ENCODE measurements around the gene RAP2C. TPM values are rescaled to one million over a fixed set of nuclear protein-coding genes. Genes with fewer than 3 reads are reported as not detected.
"Not testable (repeated sequence)": the region's sequence is repeated elsewhere in the genome, so short reads cannot be mapped to it uniquely, and the experiment has no call there.

Gene RAP2C
- total RNA-seq, 1 donor from 2014 or later: 19.1 TPM

DNA sequence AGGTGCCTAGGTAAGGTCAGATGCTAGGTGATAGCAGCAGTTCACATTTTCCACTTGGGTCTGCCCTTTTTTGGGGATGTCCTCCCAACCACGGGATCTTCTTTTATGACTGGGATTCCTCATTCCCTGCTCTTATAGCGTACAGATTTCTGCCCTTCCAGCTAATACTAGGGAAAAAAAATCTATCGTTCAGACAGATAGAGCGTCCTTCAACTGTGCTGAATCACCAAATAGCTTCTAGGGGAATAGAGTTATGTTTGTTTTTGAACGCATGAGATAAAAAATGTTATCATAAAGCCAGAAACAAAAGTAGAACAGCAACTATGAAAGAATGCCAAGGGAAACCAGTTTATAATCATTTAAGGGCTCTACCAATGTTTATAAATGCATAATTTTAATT, 13.0 kb downstream of the RAP2C start:
- intact Hi-C loops (cut with DNase I): no loop called here
- DNase-seq (ENCODE audit: low spot score): no peak

DNA sequence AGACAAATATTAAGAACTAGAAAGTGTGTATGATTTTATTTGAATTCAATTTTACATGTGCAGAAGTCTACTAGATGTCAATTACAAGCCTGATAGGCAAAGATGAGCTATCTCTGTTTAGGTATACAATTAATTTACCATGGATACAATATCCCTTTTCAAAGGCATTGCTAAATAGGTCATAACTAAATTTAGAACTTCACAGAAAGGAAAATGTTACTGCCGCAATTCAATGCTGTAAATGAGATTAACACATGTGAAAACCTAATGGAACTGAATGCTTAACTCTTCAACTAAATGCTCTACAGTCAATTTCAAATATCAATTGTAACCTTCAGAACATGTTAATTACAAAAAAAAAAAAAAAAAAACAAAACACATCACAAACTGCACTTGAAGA, 14.6 kb downstream of the RAP2C start:
- DNase-seq (ENCODE audit: low spot score): no peak
- intact Hi-C loops (cut with DNase I): no loop called here

DNA sequence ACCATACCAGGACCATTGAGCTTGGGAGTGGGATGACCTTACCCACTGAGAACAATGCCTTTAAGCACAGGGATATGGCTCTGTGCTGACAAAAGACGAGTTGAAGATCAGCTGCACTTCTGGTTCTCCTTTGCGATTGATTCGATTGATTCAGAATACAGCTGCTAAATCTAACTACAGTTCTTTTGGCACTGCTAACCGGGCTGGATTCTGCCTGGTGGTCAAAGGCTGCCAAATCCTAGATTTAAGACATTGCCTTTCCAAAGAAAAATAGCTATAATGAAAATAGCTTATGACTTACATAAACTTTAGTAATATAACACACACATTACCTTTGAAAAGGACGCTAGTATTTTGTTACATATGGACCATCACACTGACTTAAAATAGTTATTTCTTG, 18.3 kb downstream of the RAP2C start:
- intact Hi-C loops (cut with DNase I): no loop called here
- DNase-seq (ENCODE audit: low spot score): no peak

- DNase-seq (ENCODE audit: low spot score): no peak
- intact Hi-C loops (cut with DNase I): no loop called here
Observed at GRCh38 chrX:132199941-132200340, 19.3 kb downstream of the RAP2C start.

DNA sequence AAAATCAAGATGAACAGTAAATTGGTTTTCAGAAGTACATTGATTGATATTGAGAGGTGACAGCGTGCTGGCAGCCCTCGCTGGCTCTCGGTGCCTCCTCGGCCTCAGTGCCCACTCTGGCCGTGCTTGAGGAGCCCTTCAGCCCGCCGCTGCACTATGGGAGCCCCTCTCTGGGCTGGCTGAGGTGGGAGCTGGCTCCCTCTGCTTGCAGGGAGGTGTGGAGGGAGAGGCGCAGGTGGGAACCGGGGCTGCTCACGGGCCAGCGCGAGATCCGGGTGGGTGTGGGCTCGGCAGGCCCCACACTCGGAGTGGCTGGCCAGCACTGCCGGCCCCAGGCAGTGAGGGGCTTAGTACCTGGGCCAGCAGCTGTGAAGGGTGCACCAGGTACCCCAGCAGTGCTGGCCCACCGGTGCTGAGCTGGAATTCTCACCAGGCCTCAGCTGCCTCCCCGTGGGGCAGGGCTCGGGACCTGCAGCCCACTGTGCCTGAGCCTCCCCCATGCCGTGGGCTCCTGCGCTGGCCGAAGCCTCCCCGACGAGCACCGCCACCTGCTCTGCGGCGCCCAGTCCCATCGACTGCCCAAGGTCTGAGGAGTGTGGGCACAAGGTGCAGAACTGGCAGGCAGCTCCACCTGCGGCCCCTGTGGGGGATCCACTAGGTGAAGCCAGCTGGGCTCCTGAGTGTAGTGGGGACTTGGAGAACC, 25.2 kb downstream of the RAP2C start:
- intact Hi-C loops (cut with DNase I): no loop called here
- DNase-seq (ENCODE audit: low spot score): no peak

GRCh38 chrX:132191938-132192337, 27.3 kb downstream of the RAP2C start:
- no peak for DNase-seq (ENCODE audit: low spot score)
- intact Hi-C loops (cut with DNase I): no loop called here

- no peak for DNase-seq (ENCODE audit: low spot score)
- intact Hi-C loops (cut with DNase I): no loop called here
Observed at GRCh38 chrX:132188175-132188574, 31.1 kb downstream of the RAP2C start.

- DNase-seq (ENCODE audit: low spot score): no peak
- intact Hi-C loops (cut with DNase I): no loop called here
Observed at GRCh38 chrX:132187451-132187850, 31.8 kb downstream of the RAP2C start.

GRCh38 chrX:132184871-132185270, 34.4 kb downstream of the RAP2C start:
- no peak for DNase-seq (ENCODE audit: low spot score)
- intact Hi-C loops (cut with DNase I): no loop called here

DNA sequence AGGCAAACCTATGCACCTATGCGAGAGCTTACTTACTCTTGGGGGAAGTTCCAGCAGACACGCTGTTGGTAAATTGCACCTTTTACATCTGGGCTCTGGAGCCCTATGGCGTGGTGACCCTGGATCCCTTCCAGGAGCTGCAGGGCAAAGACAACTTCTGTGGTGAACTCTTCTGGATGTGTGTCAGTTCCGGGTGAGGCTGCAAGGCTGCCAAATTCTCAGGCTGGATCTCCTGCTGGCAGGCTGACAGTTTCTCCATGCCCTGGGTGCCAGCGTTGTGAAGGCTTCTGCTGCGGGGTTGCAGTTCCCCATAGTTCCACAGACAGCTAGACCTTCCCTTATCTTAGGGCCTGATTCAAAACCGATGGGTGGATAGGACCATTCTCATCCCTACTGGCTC, 37.9 kb downstream of the RAP2C start:
- intact Hi-C loops (cut with DNase I): no loop called here
- DNase-seq (ENCODE audit: low spot score): no peak

DNA sequence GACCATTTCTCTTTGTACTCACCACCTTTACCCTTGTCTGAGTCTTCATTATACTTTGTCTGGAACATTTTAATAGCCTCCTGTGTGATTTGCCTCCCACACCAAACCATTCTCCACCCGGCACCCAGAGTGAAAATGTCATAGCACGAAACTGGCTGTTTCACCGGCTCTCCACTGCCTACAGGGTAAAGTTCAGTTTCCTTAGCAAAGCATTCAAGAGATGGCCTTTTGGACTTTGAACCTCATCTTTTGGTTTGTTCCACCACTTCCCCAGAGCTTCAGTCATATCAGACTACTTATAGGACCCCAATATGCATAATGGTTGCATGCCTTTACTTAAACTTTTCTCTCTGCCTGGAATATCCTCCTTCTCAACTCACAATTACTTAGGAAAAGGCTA, 38.3 kb downstream of the RAP2C start:
- intact Hi-C loops (cut with DNase I): no loop called here
- DNase-seq (ENCODE audit: low spot score): no peak

DNA sequence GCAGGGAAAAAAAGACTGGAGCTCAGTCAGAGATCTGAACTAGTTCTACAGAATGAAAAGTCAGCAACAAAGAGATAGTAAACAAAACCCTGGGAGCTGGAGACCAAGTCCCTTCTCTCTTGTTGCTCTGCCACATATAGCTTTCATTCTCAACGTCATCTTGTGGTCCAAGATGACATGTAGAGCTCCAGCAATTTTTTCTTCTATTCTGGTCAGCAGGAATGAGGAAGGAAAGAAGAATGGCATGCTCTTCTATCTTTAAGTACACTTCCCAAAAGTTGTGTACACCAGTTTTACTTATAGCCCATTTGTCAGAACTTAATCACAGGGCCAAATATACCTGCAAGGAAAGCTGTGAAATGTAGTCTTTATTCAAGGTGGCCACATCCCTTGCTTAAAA, 45.6 kb downstream of the RAP2C start:
- no peak for DNase-seq (ENCODE audit: low spot score)
- intact Hi-C loops (cut with DNase I): no loop called here

- intact Hi-C loops (cut with DNase I): no loop called here
Observed at GRCh38 chrX:132171881-132172280, 47.4 kb downstream of the RAP2C start.

GRCh38 chrX:132171478-132171877, 47.8 kb downstream of the RAP2C start:
- no peak for DNase-seq (ENCODE audit: low spot score)
- intact Hi-C loops (cut with DNase I): no loop called here

More at GRCh38 chrX:132171881-132172280, 47.4 kb downstream of the RAP2C start:
- no peak for DNase-seq (ENCODE audit: low spot score)

DNA sequence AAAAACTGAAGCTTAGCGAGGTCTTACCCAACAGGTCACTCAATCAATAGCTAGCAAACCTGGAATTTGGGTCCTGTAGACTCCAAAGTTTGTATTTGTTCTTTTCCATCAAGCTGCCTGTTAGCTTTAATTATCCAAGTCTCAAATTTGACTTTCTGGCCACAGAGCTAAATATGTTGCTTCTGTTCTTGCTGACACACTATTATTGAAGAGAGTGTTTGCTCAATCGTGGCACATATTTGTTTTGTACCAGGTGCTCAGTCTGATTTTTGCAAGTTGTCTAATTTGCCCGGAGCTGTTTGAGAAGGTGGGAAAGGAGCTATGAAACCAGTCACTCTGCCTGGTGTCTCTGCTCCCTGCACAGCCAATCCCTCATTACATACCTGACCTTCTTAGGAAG, 49.7 kb downstream of the RAP2C start:
- intact Hi-C loops (cut with DNase I): no loop called here
- no peak for DNase-seq (ENCODE audit: low spot score)

GRCh38 chrX:132165651-132166050, 53.6 kb downstream of the RAP2C start:
- no peak for DNase-seq (ENCODE audit: low spot score)
- intact Hi-C loops (cut with DNase I): no loop called here

GRCh38 chrX:132165005-132165404, 54.2 kb downstream of the RAP2C start:
- intact Hi-C loops (cut with DNase I): no loop called here
- DNase-seq (ENCODE audit: low spot score): no peak

- DNase-seq (ENCODE audit: low spot score); intact Hi-C loops (cut with DNase I): not testable (repeated sequence)
Observed at GRCh38 chrX:132163094-132163493, 56.2 kb downstream of the RAP2C start.

GRCh38 chrX:132153166-132153565, 66.1 kb downstream of the RAP2C start:
- no peak for DNase-seq (ENCODE audit: low spot score)
- intact Hi-C loops (cut with DNase I): no loop called here

Measured in cardiac septum (tissue), 1 donor.